Measurements from ENCODE around the gene PTPRQ.

DNA sequence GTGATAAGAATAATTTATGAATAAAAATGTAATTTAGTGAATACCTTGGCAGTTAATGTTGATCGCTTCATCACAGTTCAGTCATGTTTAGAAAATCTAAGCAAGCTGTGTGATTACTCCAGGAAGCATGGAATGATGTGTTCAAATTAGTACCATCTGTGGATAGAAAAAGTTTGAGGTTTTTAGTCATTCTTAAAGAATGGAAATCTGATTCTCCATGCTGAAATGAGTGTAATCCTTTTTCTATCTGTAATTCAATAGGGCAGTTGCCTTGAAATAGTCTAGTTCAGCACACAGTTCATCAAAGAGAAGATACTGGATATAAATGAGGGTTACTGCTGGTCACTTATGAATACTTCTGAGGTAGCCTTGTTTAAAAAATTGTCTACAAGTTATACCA lies 136.2 kb downstream of the PTPRQ start:
- peak; percentile 89 for TF ChIP-seq EZH2phosphoT487 (IDR thresholded peaks at IDR 0.05; ENCODE audit: insufficient read depth, low read depth)
- TF ChIP-seq EZH2 (IDR thresholded peaks at IDR 0.05; ENCODE audit: insufficient read depth, poor library complexity, severe bottlenecking): no peak

Data from GM23248 (cell line).